ENCODE results near the gene LRRC23.

DNA sequence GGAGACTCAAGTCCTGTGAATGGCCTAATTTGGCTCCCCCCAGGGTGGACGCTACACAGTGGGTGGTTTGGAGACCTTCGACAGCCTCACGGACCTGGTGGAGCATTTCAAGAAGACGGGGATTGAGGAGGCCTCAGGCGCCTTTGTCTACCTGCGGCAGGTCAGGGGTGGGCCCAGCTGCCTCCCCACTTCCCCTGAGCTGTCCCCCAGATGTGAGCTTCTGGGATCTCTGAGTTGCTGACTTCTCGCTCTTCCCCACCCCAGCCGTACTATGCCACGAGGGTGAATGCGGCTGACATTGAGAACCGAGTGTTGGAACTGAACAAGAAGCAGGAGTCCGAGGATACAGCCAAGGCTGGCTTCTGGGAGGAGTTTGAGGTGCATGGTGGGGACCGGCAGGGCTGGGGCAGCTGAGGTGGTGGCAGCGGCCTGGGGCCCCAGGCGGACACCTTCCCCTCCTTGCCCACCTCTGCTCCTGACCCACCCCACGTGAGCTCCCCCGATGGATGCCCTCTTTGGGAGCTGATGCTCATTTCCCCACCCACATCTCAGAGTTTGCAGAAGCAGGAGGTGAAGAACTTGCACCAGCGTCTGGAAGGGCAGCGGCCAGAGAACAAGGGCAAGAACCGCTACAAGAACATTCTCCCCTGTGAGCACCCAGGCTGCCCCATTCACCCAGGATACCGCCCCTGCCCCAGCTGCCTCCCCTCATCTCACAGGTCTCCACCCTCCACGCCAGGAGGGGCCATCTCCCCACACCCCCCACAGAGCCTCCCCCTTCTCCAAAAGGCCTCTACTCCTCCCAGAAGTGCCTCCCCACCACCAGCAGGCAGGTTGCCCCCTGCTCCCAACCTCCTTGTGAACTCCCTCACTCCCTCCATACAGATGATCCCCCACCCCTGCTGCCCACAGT, 50.7 kb downstream of the LRRC23 start:
- TF ChIP-seq, protein P1, sequence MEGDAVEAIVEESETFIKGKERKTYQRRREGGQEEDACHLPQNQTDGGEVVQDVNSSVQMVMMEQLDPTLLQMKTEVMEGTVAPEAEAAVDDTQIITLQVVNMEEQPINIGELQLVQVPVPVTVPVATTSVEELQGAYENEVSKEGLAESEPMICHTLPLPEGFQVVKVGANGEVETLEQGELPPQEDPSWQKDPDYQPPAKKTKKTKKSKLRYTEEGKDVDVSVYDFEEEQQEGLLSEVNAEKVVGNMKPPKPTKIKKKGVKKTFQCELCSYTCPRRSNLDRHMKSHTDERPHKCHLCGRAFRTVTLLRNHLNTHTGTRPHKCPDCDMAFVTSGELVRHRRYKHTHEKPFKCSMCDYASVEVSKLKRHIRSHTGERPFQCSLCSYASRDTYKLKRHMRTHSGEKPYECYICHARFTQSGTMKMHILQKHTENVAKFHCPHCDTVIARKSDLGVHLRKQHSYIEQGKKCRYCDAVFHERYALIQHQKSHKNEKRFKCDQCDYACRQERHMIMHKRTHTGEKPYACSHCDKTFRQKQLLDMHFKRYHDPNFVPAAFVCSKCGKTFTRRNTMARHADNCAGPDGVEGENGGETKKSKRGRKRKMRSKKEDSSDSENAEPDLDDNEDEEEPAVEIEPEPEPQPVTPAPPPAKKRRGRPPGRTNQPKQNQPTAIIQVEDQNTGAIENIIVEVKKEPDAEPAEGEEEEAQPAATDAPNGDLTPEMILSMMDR (conservative IDR thresholded peaks at IDR 0.05; ENCODE audit: low read depth in 2 of 2) = no peak
- TF ChIP-seq, protein P2, sequence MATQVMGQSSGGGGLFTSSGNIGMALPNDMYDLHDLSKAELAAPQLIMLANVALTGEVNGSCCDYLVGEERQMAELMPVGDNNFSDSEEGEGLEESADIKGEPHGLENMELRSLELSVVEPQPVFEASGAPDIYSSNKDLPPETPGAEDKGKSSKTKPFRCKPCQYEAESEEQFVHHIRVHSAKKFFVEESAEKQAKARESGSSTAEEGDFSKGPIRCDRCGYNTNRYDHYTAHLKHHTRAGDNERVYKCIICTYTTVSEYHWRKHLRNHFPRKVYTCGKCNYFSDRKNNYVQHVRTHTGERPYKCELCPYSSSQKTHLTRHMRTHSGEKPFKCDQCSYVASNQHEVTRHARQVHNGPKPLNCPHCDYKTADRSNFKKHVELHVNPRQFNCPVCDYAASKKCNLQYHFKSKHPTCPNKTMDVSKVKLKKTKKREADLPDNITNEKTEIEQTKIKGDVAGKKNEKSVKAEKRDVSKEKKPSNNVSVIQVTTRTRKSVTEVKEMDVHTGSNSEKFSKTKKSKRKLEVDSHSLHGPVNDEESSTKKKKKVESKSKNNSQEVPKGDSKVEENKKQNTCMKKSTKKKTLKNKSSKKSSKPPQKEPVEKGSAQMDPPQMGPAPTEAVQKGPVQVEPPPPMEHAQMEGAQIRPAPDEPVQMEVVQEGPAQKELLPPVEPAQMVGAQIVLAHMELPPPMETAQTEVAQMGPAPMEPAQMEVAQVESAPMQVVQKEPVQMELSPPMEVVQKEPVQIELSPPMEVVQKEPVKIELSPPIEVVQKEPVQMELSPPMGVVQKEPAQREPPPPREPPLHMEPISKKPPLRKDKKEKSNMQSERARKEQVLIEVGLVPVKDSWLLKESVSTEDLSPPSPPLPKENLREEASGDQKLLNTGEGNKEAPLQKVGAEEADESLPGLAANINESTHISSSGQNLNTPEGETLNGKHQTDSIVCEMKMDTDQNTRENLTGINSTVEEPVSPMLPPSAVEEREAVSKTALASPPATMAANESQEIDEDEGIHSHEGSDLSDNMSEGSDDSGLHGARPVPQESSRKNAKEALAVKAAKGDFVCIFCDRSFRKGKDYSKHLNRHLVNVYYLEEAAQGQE (IDR thresholded peaks at IDR 0.05; ENCODE audit: unreplicated experiment) = no peak
- TF ChIP-seq POLR2AphosphoS5 (IDR thresholded peaks at IDR 0.05; ENCODE audit: low read depth) = no peak
- no peak for TF ChIP-seq EZH2phosphoT487 (IDR thresholded peaks at IDR 0.05; ENCODE audit: unreplicated experiment)
- TF ChIP-seq EZH2 (IDR thresholded peaks at IDR 0.05; ENCODE audit: low read depth, unreplicated experiment) = no peak
- TF ChIP-seq, protein P3, sequence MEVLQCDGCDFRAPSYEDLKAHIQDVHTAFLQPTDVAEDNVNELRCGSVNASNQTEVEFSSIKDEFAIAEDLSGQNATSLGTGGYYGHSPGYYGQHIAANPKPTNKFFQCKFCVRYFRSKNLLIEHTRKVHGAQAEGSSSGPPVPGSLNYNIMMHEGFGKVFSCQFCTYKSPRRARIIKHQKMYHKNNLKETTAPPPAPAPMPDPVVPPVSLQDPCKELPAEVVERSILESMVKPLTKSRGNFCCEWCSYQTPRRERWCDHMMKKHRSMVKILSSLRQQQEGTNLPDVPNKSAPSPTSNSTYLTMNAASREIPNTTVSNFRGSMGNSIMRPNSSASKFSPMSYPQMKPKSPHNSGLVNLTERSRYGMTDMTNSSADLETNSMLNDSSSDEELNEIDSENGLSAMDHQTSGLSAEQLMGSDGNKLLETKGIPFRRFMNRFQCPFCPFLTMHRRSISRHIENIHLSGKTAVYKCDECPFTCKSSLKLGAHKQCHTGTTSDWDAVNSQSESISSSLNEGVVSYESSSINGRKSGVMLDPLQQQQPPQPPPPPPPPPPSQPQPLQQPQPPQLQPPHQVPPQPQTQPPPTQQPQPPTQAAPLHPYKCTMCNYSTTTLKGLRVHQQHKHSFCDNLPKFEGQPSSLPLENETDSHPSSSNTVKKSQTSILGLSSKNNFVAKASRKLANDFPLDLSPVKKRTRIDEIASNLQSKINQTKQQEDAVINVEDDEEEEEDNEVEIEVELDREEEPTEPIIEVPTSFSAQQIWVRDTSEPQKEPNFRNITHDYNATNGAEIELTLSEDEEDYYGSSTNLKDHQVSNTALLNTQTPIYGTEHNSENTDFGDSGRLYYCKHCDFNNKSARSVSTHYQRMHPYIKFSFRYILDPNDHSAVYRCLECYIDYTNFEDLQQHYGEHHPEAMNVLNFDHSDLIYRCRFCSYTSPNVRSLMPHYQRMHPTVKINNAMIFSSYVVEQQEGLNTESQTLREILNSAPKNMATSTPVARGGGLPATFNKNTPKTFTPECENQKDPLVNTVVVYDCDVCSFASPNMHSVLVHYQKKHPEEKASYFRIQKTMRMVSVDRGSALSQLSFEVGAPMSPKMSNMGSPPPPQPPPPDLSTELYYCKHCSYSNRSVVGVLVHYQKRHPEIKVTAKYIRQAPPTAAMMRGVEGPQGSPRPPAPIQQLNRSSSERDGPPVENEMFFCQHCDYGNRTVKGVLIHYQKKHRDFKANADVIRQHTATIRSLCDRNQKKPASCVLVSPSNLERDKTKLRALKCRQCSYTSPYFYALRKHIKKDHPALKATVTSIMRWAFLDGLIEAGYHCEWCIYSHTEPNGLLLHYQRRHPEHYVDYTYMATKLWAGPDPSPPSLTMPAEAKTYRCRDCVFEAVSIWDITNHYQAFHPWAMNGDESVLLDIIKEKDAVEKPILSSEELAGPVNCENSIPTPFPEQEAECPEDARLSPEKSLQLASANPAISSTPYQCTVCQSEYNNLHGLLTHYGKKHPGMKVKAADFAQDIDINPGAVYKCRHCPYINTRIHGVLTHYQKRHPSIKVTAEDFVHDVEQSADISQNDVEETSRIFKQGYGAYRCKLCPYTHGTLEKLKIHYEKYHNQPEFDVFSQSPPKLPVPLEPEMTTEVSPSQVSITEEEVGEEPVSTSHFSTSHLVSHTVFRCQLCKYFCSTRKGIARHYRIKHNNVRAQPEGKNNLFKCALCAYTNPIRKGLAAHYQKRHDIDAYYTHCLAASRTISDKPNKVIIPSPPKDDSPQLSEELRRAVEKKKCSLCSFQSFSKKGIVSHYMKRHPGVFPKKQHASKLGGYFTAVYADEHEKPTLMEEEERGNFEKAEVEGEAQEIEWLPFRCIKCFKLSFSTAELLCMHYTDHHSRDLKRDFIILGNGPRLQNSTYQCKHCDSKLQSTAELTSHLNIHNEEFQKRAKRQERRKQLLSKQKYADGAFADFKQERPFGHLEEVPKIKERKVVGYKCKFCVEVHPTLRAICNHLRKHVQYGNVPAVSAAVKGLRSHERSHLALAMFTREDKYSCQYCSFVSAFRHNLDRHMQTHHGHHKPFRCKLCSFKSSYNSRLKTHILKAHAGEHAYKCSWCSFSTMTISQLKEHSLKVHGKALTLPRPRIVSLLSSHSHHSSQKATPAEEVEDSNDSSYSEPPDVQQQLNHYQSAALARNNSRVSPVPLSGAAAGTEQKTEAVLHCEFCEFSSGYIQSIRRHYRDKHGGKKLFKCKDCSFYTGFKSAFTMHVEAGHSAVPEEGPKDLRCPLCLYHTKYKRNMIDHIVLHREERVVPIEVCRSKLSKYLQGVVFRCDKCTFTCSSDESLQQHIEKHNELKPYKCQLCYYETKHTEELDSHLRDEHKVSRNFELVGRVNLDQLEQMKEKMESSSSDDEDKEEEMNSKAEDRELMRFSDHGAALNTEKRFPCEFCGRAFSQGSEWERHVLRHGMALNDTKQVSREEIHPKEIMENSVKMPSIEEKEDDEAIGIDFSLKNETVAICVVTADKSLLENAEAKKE (CRISPR knock-in tag; IDR thresholded peaks at IDR 0.05) = no peak
- no peak for TF ChIP-seq CREB1 (CRISPR knock-in tag; IDR thresholded peaks at IDR 0.05; ENCODE audit: low read depth)
- TF ChIP-seq, protein P4, sequence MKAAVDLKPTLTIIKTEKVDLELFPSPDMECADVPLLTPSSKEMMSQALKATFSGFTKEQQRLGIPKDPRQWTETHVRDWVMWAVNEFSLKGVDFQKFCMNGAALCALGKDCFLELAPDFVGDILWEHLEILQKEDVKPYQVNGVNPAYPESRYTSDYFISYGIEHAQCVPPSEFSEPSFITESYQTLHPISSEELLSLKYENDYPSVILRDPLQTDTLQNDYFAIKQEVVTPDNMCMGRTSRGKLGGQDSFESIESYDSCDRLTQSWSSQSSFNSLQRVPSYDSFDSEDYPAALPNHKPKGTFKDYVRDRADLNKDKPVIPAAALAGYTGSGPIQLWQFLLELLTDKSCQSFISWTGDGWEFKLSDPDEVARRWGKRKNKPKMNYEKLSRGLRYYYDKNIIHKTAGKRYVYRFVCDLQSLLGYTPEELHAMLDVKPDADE (IDR thresholded peaks at IDR 0.05) = no peak
- TF ChIP-seq ZNF331 (CRISPR knock-in tag; IDR thresholded peaks at IDR 0.05; ENCODE audit: low read depth) = no peak
- no peak for TF ChIP-seq ZNF114 (CRISPR knock-in tag; IDR thresholded peaks at IDR 0.05)
- TF ChIP-seq JUNB (IDR thresholded peaks at IDR 0.05; ENCODE audit: unreplicated experiment) = no peak
- TF ChIP-seq NANOG (IDR thresholded peaks at IDR 0.05; ENCODE audit: borderline replicate concordance) = no peak
- TF ChIP-seq STAT1 (IDR thresholded peaks at IDR 0.05; ENCODE audit: unreplicated experiment) = no peak

Measured in GM23338 (cell line).